ENCODE results near the gene ZPBP2. TPM values are rescaled to one million over a fixed set of nuclear protein-coding genes. Genes with fewer than 3 reads are reported as not detected.
A peak's percentile ranks its signal among the peaks of the same experiment; 100 is the strongest.

Gene ZPBP2
- total and polyA plus RNA-seq, 2 experiments from 2014 or later = not detected

DNA sequence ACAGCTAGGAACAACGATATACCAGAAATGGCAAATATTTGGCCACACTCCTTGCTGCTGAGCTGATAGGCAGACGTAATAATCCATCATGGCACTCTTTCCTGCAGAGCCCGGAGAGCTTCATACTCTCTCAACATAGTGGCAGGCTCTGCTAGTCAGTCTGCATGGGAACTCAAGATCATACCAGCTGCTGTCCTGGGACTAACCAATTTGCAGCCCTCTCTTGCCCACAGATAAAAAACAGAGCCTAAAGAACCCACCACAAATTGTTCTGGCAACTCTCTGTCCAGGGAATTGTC, 36.9 kb downstream of the ZPBP2 start:
- no peaks in the 10 kb centered on the region for H3K27me3 ChIP-seq
- peaks cover 3% of the 10 kb centered on the region for H3K36me3 ChIP-seq
- TF ChIP-seq, protein P1, sequence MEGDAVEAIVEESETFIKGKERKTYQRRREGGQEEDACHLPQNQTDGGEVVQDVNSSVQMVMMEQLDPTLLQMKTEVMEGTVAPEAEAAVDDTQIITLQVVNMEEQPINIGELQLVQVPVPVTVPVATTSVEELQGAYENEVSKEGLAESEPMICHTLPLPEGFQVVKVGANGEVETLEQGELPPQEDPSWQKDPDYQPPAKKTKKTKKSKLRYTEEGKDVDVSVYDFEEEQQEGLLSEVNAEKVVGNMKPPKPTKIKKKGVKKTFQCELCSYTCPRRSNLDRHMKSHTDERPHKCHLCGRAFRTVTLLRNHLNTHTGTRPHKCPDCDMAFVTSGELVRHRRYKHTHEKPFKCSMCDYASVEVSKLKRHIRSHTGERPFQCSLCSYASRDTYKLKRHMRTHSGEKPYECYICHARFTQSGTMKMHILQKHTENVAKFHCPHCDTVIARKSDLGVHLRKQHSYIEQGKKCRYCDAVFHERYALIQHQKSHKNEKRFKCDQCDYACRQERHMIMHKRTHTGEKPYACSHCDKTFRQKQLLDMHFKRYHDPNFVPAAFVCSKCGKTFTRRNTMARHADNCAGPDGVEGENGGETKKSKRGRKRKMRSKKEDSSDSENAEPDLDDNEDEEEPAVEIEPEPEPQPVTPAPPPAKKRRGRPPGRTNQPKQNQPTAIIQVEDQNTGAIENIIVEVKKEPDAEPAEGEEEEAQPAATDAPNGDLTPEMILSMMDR (IDR thresholded peaks at IDR 0.05; ENCODE audit: low read depth, low read length) = no peak
- H3K27ac ChIP-seq = no peak overlapping the region
- H3K9me3 ChIP-seq (ENCODE audit: low read depth) = no peaks in the 10 kb centered on the region
- H3K4me1 ChIP-seq (ENCODE audit: low read depth) = no peaks in the 10 kb centered on the region
- H3K4me3 ChIP-seq = no peak overlapping the region
- DNase-seq (ENCODE audit: low read depth in 1 of 2, low spot score in 1 of 2) = no peak

DNA sequence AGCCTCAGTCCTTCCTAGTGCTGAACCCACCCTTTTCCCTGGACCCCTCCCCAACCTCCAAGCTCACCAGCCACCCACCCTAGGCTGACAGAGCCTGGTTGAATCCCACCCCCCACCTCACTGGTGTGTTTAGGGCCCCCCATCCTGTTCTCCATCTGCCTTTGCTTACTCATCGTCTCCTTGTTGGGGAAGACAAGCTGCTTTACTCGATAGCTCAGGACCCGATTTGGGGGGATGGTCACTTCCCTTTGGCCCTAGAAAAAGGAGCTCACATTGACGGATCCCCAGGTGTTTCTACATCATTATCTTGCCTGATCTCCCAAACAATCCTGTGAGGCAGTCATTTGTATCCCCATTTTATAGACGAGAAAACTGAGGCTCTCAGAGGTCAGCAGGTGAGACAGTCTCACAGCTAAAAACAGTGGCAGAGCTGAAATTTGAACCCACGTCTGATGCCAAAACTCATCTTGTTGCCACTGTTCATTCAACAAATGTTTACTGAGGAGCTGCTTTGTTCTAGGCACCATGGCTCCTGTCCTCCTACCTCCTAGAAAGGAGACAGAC, 40.9 kb downstream of the ZPBP2 start:
- Histone ChIP-seq H3K9me3 (ENCODE audit: low read depth) (no peaks in the 10 kb centered on the region), H3K4me3 (no peak overlapping the region), H3K4me1 (ENCODE audit: low read depth) (no peaks in the 10 kb centered on the region), H3K27me3 (no peaks in the 10 kb centered on the region), H3K36me3 (peaks cover 3% of the 10 kb centered on the region), H3K27ac (no peak overlapping the region)
- TF ChIP-seq, protein P1 (IDR thresholded peaks at IDR 0.05; ENCODE audit: low read depth, low read length) = no peak
- DNase-seq (ENCODE audit: low read depth in 1 of 2, low spot score in 1 of 2) = no peak

DNA sequence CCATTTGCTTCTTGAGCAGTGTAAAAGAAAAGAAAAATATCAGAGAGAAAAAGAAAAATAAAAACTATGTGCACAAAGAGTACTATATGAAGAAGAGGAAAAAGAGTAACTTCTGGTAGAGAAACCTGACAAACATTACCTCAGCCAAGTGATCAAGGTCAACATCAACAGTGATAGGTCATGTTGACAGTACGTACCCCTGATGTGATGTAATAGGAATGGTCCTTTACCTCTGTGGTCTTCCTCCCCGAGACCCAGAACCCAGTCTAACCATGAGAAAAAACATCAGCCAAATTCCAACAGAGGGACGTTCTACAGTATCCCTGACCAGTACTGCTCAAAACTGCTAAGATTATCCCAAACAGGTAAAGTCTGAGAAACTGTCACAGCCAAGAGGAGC, 46.0 kb downstream of the ZPBP2 start:
- Histone ChIP-seq H3K27ac (no peak overlapping the region), H3K9me3 (ENCODE audit: low read depth) (no peaks in the 10 kb centered on the region), H3K27me3 (no peaks in the 10 kb centered on the region), H3K4me1 (ENCODE audit: low read depth) (no peaks in the 10 kb centered on the region), H3K36me3 (peaks cover 2% of the 10 kb centered on the region), H3K4me3 (no peak overlapping the region)
- TF ChIP-seq, protein P1 (IDR thresholded peaks at IDR 0.05; ENCODE audit: low read depth, low read length) = no peak
- DNase-seq (ENCODE audit: low read depth in 1 of 2, low spot score in 1 of 2) = no peak

DNA sequence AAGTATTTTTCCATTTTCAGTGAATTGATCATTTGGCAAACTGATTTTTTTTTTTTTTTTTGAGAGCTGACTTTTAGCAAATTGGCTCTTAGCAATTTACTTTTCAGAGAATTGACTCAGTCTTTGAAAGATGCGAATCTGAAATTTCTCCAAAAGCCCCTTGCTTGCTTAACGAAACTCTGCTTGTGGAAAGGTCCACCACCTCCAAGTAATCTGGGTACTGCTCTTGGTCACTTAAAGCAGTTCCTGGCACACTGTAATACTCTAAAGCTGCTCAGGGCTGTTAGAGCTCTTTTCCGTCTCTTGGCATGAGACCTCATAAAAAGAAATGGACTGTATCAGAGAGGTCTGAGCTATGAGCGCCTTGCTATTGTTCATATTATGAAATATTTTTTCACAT, 47.6 kb downstream of the ZPBP2 start:
- Histone ChIP-seq H3K9me3 (ENCODE audit: low read depth) (no peaks in the 10 kb centered on the region), H3K27me3 (no peaks in the 10 kb centered on the region), H3K4me1 (ENCODE audit: low read depth) (peaks cover under 1% of the 10 kb centered on the region), H3K27ac (no peak overlapping the region), H3K36me3 (no peaks in the 10 kb centered on the region), H3K4me3 (no peak overlapping the region)
- DNase-seq (ENCODE audit: low read depth in 1 of 2, low spot score in 1 of 2) = no peak
- TF ChIP-seq, protein P1 (IDR thresholded peaks at IDR 0.05; ENCODE audit: low read depth, low read length) = no peak

DNA sequence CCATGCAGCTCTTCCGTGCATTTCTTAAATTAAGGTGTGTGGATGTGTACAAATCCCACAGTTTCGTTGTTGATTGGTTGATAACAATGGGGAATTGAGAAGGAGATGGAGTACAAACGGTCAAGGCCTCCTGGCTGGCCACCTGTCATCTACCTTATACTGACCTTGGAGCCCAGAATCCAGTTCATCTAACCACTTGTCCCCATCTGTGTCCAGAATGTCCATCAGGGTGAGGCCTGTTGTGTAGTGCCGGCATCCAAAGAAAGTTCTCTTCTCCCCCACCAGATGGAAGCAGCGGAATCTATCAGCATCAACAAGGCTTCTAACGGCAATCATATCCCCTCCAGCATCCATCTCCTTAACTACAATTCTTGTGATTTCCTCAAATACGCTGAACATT, 48.9 kb downstream of the ZPBP2 start:
- H3K4me1 ChIP-seq (ENCODE audit: low read depth) = peaks cover 5% of the 10 kb centered on the region
- no peaks in the 10 kb centered on the region for H3K9me3 ChIP-seq (ENCODE audit: low read depth)
- H3K27ac ChIP-seq = no peak overlapping the region
- DNase-seq (ENCODE audit: low read depth in 1 of 2, low spot score in 1 of 2) = peak in 1 of 2 donors; percentile 15
- no peaks in the 10 kb centered on the region for H3K27me3 ChIP-seq
- no peaks in the 10 kb centered on the region for H3K36me3 ChIP-seq
- no peak overlapping the region for H3K4me3 ChIP-seq
- TF ChIP-seq, protein P1 (IDR thresholded peaks at IDR 0.05; ENCODE audit: low read depth, low read length) = peak; percentile 21

All from cardiac muscle cell (in vitro differentiated cells and primary cell).